Measurements from ENCODE around the gene ZSCAN26.

The ZSCAN26 gene

DNA sequence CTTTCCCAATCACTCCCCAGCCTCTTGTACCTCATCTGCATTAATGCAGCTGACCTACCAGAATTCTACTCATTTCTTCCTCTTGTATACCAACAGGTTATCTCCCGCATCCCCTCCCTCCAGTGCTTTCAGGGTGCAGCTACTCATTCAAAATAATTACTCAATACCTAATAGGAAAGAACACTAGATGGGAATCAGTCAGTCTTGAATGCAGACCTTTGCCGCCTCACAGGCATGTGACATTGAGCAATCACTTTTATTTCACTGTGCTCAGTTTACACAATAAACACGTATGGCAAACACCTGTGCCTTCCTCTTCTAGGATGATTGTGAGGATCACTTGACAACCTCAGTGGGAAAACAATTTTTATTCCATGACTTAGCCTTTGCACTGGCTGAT is 55.7 kb downstream of the ZSCAN26 start:
- DNase-seq, result no peak

DNA sequence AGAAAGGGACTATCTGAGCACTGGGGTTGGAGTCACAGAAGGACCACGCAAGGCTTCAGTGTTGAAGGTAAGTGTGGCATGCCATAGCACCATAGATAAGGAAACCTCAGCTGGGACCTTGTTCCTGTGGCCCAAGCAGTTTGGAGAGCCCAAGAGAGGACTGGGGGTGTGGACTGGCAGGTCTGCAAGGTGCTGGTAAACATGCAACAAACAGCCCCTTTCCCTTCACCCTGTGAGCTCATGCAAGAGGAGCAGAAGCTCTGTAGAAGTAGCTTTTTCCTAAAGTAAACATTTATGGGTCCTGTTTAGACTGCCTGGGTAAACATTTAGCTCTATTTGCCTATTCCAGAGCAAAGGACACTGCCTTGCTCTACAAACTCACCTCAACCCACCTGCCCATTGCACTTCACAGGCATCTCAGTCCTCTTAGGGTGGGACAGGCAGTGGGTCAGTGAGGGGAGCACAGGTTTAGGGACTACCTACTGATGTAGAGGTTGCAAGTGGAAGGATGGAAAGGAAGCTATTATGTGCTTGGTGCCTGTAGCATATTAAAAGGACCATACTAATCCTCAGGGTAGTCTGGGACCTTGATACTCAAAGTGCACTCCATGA is 57.0 kb downstream of the ZSCAN26 start:
- no peak for DNase-seq

DNA sequence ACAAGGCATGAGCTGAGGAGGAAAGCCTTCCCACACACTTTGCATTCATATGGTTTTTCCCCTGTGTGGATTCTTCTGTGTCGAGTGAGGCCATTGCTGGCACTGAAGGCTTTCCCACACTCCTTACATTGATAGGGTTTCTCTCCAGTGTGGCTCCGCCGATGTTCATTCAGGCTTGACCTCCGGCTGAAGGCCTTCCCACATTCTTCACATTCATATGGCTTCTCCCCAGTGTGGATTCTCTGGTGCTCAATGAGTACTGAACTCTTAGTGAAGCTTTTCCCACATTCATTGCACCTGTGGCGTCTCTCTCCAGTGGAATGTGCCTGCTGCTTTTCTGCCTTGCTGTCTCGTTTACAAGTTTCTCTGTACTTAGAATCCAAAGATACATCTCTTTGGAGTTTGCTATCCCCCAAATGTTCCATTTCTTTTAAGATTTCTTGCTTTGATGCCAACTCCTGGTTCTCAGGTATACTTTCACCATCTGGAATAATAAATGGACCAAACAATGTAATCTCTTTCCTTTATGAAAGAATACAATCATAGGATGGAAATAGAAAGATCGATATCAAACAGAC is 59.5 kb downstream of the ZSCAN26 start:
- DNase-seq, result no peak

All from T-helper 2 cell (primary cell).